Lung (tissue), 12 donors: ENCODE data around the gene PRKCE. TPM values are rescaled to one million over a fixed set of nuclear protein-coding genes. Genes with fewer than 3 reads are reported as not detected.

Experiments
- ATAC-seq: fragments of 200-7000 bp; cut with Tn5 transposase; one replicate; pipeline ENCODE4 v1.9.1; 2020; ENCODE audit warnings: moderate number of reproducible peaks; ENCODE audit not compliant: insufficient read depth, low FRiP score
- DNase-seq, 3 donors: peaks; one replicate each; pipeline ENCODE4 v3.0.0-alpha.2; 2013 to 2017
- H3K27ac ChIP-seq, 2 donors: one replicate each; pipeline ENCODE4 v1.5.1; 2013; ENCODE audit warnings: mild to moderate bottlenecking in 2 of 2, moderate library complexity in 2 of 2, control low read depth in 1 of 2, inconsistent platforms in 1 of 2, low read depth in 1 of 2, low read length in 1 of 2
- H3K27me3 ChIP-seq, 3 donors: one replicate each; pipeline ENCODE4 v1.5.1; 2013; ENCODE audit warnings: low read length in 2 of 3; ENCODE audit not compliant: control insufficient read depth in 3 of 3, insufficient read depth in 3 of 3
- H3K36me3 ChIP-seq, 4 donors: one replicate each; pipeline ENCODE4 v1.5.1; 2013; ENCODE audit warnings: low read length in 4 of 4, mild to moderate bottlenecking in 1 of 4, moderate library complexity in 1 of 4; ENCODE audit not compliant: control insufficient read depth in 4 of 4, insufficient read depth in 4 of 4
- H3K4me1 ChIP-seq, 5 donors: one replicate each; pipeline ENCODE4 v1.5.1; 2013; ENCODE audit warnings: low read length in 5 of 5, mild to moderate bottlenecking in 2 of 5, moderate library complexity in 1 of 5; ENCODE audit not compliant: control insufficient read depth in 5 of 5, insufficient read depth in 5 of 5
- H3K4me3 ChIP-seq: one replicate; pipeline ENCODE4 v1.5.1; 2013; ENCODE audit warnings: mild to moderate bottlenecking, control low read depth, moderate library complexity
- H3K9ac ChIP-seq, 2 donors: one replicate each; pipeline ENCODE4 v1.5.1; 2013; ENCODE audit warnings: low read length in 2 of 2, control low read depth in 1 of 2; ENCODE audit not compliant: insufficient read depth in 1 of 2
- H3K9me3 ChIP-seq, 4 donors: one replicate each; pipeline ENCODE4 v1.5.1; 2013; ENCODE audit warnings: low read length in 3 of 4, mild to moderate bottlenecking in 1 of 4, moderate library complexity in 1 of 4; ENCODE audit not compliant: control insufficient read depth in 4 of 4, insufficient read depth in 3 of 4
- CTCF ChIP-seq: IDR thresholded peaks from 2 replicates; pipeline ENCODE4 v1.5.1; 2012; ENCODE audit warnings: mild to moderate bottlenecking; ENCODE audit errors: control extremely low read depth, extremely low read depth
- WGBS, 2 donors: extraction: QIAGEN DNeasy Blood & Tissue Kit; methylation state at CpG; one replicate each; pipeline ENCODE4 v1.1.7; 2013; 5-methylcytosine and 5-hydroxymethylcytosine counted together
- polyA plus RNA-seq, 2 donors: library from polyadenylated mRNA; stranded (reverse); fragments of 200-250 nt; gene quantifications; one replicate each; pipeline ENCODE4 v1.2.1, GENCODE V29; 2013
- total RNA-seq, 2 donors: library from RNA; depleted of rRNA in 1 of 2; stranded (reverse); fragments of >200 nt in 1 of 2; gene quantifications; one replicate each; pipeline ENCODE4 v1.2.1, GENCODE V29; 2014 to 2021
- donor health status: control.
- donor health status: control.
- donor health status: Bipolar disorder and iron deficiency.
- donor health status: healthy.
- donor health status: DM: yes; HTN: yes; CAD: no.

PRKCE gene
- total and polyA plus RNA-seq, 4 donors, result 12.5 to 82.2 (median 32.1) TPM

- 90 to 100% methylated on average over 2 of the region's 2 CpGs for WGBS, 2 donors
- Histone ChIP-seq H3K4me3 (no peak overlapping the region), H3K4me1 (peaks cover 0 to 10% (median 0%) of the 10 kb centered on the region in 5 donors), H3K9ac (no peak overlapping the region), H3K27ac (no peak overlapping the region), H3K27me3 (no peaks in the 10 kb centered on the region), H3K9me3 (no peaks in the 10 kb centered on the region), H3K36me3 (peaks cover 0 to 11% (median 4%) of the 10 kb centered on the region in 4 donors)
- ATAC-seq, result no peak
- TF ChIP-seq CTCF, result no peak
- DNase-seq, result no peak
These were observed 496.9 kb downstream of the PRKCE start for GRCh38 chr2:46148369-46148736.

- H3K36me3 ChIP-seq, result peaks cover 0 to 15% (median 2%) of the 10 kb centered on the region in 4 donors
- H3K9me3 ChIP-seq, result no peaks in the 10 kb centered on the region
- H3K9ac ChIP-seq, result no peak overlapping the region
- DNase-seq (no peak), ATAC-seq (no peak)
- no peaks in the 10 kb centered on the region for H3K27me3 ChIP-seq
- H3K27ac ChIP-seq, result no peak overlapping the region
- no peak overlapping the region for H3K4me3 ChIP-seq
- no peak for TF ChIP-seq CTCF
- WGBS, 2 donors, result 91 to 93% methylated on average over 3 of the region's 3 CpGs
- H3K4me1 ChIP-seq, result peaks cover 0 to 10% (median 0%) of the 10 kb centered on the region in 5 donors
These were observed 499.0 kb downstream of the PRKCE start for GRCh38 chr2:46150445-46150955.

- H3K9me3 ChIP-seq, result no peaks in the 10 kb centered on the region
- ATAC-seq (no peak), DNase-seq (no peak)
- 82 to 90% methylated on average over 4 of the region's 4 CpGs for WGBS, 2 donors
- H3K36me3 ChIP-seq, result peaks cover 0 to 21% (median 5%) of the 10 kb centered on the region in 4 donors
- no peak overlapping the region for H3K9ac ChIP-seq
- peaks cover 0 to 10% (median 0%) of the 10 kb centered on the region in 5 donors for H3K4me1 ChIP-seq
- peak overlapping the region in 1 of 2 donors; percentile 2 for H3K27ac ChIP-seq
- H3K27me3 ChIP-seq, result no peaks in the 10 kb centered on the region
- H3K4me3 ChIP-seq, result no peak overlapping the region
- no peak for TF ChIP-seq CTCF
These were observed 500.1 kb downstream of the PRKCE start for GRCh38 chr2:46151577-46151976.
